Measurements from ENCODE around the gene LRRC18.

The LRRC18 gene

DNA sequence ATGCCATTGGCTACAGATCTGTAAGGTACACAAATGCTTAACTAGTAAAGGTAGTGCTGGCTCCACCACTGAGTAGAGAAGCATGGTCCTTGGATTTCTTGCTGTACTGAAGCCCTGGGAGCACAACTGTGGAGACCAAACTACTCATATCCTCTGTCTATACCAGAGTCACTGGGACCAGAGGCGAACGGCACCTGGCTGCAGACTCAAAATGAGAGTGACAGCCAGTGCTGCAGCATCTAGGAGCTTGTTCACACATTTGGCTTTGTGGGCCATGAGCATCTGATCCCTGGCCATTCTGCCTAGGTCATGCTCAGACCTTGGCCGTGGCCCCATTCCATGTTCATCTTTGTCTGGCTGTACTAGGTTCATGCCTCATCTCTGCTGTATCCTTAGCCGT is 31.9 kb downstream of the LRRC18 start:
- no peak for DNase-seq (ENCODE audit: low read depth)

DNA sequence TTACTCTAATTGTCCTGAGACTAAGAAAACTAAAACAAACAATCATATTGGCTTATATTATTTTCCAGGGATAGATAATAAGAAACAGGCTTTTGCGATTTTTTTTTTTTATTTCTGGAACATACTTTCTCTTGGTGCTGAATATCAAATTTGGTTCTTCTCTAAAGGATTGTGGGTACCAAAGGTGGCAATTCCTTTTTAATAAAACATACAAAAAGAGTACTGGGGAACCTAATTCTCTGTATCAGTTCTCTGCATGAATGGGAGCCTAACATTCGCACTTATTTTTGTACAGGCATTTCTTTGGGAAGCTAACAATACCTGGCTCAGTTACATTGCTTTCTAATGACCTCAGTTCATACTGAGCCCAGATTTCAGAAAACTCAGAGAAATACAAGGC is 32.8 kb downstream of the LRRC18 start:
- no peak for DNase-seq (ENCODE audit: low read depth)

DNA sequence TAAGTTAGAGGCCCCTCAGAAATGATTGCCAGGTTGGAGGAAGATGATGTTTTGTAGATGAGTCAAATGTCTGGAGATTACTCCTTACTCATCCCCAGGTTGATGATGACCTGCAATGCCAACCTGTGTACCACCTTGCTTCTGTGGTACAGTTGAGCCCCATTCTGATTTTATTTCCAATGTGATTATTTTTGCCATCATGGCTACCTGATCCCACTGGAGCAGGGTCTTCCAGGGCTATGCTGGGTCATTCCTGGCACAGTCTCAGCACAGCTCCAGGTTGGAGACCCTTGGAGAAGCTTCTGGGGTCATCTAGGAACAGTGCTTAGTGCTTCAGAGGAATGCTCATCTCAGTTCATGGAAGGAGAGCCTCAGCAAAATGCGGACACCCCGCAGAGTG is 34.3 kb downstream of the LRRC18 start:
- no peak for DNase-seq (ENCODE audit: low read depth)

DNA sequence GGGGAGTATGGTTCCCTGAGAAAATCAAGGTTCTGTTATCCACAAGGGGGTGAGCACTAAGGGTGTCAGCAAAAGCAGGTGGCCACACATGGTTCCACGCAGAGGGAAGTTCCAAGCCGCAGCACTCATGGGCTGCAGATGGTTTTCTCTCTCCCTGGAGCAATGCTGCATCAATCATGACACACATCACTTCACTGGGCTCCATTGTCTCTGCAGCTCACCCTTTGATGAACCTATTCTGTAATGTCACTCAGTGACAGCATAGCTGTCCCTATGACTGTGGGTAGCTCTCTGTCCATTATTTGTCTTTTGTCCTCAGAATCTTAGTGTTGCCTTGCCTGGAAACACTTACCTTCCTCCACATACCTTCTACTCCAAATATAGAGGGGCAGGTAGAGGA is 34.8 kb downstream of the LRRC18 start:
- no peak for DNase-seq (ENCODE audit: low read depth)

DNA sequence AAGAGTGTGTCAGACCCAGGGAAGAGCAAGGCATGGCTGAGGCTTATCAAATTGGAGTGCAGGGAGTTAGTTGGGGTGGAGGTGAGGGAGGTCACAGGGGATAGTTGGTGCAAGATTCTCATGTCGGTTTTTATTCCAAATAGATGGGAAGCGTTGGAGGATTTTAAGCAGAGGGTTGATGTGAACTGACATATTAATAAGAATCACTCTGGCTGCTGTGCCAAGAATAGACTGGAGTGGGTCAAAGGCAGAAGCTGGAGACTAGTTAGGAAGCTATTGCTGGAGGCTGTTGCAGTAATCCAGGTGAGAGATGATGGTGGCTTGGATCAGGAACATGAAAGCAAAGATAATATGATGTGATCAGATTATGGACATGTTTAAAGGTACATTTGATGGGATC is 36.5 kb downstream of the LRRC18 start:
- DNase-seq (ENCODE audit: low read depth) = no peak

DNA sequence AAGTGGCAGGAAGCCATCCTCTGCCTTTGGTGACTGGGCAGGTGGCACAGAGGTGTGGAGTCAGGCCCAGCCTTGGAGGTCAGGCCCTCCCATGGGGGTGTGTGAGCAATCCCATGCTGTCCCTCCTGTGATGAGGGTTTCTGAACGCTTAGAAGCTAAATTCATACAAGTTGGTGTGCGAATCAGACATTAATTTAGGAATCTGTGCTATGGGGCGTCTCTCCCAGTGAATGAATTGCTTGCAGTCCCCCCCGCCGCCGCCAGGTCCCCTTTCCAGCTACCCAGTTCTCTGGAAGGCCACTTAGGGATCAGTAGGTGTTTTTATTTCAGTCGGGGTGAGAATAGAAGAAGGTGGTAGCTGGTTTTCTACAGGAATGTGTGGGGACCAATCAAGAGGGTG is 37.5 kb downstream of the LRRC18 start:
- no peak for DNase-seq (ENCODE audit: low read depth)

DNA sequence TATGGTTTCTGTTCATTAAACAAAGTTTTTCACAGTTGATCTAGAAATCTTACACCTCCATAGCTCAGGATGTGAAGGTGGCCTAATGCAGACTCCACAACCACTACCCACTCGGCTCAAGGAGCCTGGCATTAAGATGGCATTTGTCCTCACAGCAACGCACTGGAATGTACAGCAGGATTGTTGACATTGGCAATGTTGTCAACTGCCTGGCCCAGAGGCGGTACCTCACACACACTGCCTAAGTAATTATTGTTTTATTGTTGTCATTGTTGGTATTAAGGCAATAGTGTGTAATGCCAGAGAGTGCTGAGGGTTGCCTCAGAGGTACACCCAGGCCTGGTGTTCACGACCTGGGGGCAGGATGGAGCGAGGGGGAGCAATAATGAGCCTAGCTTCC is 38.3 kb downstream of the LRRC18 start:
- DNase-seq (ENCODE audit: low read depth) = no peak

DNA sequence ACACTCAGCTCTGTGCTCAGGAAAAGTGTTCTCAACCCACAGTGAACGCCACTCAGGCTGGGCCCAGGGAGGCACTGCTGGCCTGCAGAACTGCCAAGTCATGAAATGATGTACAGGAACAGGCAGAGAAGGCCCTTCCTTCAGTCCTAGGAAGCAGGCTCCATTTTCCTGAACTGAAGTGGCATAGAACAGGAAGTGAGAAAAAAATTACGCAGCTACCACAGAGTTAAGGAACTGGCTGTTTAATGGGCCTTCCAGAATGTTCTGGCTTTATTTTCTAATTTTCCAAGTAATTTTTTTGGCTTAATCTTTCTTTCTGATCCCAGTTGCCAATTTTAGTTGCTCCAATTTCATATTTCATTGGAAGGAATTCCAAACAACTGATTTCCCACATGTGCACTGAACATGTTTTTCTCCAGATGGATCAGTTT is 39.3 kb downstream of the LRRC18 start:
- DNase-seq (ENCODE audit: low read depth) = no peak

DNA sequence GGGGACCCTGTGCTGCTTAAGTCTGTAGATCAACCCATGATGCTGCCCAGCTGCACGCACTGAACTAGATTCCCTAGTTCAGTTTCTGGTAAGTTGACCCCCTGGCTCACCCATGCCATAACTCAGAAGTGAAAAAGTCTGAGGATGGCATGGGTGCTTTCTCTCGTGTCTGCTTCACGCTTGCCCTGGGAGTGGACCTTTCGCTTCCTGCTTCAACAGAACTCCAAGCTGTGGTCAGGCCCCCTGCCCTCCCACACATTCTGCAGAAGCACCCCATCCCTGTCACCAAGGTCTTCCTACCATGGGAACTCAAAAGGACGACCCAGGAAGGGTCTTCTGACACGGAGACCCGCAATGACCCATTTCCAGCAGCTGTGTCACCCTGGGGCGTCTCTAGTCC is 39.9 kb downstream of the LRRC18 start:
- DNase-seq (ENCODE audit: low read depth) = no peak

DNA sequence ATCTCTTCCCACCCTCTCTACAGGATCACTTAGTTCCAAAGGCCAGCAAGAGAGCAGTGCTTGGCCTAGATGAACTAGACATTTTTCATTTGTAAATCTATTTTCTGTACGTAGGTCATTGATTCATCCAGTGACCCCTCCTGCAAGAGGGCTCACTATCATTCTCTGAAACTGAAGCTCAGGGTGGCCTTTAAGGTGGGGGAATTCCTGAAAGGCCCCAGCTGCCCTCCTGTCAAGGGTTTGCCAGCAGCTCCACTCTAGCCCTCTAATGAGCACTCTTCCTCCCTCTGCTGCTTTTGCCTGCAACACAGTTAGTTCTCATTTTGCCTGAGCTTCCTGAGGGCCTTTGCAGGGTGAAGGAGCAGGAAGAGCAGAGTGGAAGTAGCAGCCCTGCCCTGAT is 41.2 kb downstream of the LRRC18 start:
- DNase-seq (ENCODE audit: low read depth) = no peak

DNA sequence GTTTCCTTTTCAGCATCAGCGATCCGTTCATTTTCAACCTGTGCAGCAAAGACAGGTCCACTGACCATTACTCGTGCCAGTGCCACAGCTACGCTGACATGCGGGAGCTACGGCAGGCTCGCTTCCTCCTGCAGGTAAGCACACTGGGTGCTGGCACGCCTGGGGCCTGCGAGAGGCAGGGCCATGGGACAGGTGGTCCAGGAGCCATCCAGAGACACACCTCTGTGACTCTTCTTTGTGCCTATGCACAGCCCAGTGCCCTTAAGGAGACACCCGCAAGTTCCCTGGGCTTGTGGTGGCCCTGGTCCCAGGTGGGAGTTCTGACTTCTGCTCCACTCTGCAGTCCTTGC is 42.2 kb downstream of the LRRC18 start:
- no peak for DNase-seq (ENCODE audit: low read depth)

DNA sequence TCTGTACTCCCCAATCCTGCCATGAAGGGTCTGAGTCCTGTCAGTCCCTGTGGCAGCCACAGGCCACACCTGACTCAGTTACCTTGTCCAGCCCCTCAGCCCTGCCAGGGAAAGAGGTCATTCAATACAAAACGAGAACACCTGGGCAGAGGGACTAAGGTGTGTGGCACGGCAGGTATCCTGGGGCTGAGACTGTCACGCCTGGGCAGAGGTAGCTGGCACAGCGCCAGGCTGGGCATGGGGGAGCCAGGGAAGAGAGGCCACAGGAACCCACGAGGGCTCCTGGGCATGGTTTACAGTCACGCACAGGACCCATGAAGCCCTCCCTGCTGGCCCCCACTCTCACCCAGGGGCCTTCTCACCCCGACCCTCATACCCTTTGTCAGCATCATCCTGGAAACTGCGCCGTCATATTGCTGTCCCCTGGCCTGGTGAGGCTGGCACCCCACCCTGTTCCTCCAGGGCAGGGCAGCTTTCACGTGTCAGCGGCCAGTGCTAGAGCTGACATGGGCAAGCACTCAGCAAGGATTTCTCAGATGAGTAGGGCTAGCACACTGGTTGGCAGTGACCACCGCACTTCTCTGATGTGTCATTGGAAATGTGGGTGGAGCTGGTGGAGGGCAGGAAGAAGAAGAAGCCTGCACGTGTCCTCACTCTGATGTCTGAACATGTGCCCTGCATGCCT is 42.7 kb downstream of the LRRC18 start:
- DNase-seq (ENCODE audit: low read depth) = peak; percentile 3

DNA sequence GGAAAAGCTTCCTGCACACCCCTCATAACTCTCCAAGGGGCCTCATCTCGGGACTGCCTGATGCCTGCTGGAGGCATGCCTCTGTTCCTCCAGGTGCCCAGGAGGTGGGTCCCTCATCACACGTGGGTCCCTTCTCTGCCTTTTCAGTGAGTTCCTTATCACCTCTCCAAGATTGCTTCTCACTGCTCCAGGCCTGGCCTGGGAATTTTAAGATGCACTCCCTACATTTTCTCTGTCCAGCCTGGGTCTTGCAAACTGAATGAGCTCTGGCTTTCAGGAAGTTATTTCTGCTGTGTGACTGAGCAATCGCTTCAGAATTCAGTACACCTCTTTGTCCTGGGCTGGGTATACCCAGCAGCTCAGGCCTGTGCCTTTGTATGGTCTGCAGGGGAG is 43.8 kb downstream of the LRRC18 start:
- no peak for DNase-seq (ENCODE audit: low read depth)

DNA sequence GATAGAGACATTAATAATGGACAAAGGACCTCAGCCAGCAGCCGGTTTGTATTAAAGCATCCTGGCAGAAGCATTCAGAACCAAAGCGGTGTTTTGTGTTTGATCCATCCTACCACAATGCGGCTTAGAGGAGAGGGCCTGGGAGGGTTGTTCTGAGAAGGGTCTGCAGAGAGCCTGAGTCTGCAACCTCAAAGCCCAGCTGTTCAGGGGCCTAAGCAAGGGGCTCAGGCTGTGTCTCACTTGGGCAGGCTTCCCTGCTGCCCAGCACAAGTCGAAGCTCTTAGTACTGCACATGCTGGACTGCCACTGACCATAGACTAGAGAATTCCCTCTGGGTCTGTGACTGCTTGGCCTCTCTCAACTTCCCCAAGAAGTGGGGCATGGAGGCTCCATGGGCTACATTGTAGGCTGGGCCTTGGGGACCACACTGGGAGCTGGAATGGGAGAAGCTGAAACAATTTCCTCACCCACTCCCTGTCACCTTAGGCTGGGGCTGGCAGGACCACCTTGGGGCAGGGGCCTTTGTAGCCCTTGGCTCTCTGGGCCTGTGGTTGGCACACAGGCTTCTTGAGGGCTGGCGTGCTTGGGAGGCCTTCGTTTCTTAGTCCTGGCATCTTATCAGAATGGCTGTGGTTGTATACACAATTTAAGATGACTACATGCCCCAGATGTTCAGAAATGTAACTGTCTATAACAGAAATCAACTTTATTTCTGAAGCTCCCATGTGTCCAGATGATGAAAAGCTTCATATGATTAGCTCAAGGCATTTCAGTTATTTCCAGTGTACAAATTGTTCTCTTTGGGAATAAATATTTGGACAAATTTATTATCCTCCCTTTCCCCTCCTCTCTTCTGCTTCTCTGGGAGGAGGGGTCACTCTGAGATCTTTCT is 44.5 kb downstream of the LRRC18 start:
- DNase-seq (ENCODE audit: low read depth) = no peak

DNA sequence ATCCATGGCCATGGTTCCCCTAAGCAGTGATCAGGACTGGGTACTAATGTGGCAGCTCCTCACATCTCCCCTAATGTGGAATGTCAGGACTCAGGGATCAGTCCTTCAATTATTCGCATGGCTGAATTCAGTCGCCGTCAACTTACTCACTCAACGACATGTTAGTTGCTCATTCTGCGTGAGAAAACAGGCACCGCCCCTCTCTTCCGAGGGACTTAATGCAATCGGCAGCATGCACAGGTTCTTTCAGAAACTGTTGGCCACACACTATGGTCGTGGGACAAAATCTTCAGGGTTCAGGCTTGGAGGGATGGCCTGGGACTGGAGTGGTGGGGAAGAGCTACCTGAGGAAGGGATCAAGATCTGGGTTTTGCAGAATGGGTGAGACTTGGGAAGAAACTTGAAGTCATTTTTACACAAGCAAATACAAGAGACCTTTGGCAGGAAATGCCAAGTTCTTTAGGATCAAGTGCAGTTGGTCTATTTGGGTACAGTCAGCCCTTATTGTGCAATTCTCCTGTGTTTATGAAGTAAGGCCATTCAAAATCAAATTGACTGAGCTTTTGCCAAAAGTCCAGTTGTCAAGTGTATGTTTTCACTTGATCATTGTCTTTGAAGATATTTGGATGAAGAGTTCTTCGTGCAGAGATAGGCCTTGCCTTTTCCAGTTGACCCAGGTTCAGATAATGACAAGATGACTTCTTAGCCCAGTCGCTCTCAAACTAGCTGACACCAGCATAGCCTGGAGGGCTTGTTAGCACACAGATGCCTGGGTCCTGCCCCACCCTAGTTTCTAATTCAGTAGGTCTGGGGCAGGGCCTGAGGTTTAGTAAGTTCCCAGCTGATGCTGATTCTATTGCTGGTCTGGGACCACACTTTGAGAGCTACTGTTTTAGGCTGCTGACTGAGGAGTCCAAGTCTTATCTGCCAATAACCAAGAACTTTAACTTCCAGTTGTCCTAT is 48.5 kb downstream of the LRRC18 start:
- DNase-seq (ENCODE audit: low read depth) = no peak

DNA sequence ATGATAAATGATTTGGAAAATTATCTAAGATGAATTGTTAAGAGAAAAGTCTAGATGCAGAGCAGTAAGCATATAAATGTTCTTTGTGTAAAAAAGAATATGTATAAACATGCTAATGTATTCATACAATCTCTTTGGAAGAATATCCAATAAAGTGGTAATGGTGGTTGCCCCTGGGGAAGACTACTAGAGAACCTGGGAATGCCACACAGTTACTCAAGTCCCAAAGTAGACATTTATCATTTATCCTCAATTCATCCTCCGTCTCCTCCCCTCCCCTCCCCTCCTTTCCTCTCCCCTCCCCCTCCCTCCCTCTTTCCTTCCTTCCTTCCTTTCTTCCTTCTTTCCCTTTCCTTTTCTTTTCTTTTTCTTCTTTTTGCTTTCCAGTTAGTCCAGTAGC is 51.7 kb downstream of the LRRC18 start:
- no peak for DNase-seq (ENCODE audit: low read depth)

DNA sequence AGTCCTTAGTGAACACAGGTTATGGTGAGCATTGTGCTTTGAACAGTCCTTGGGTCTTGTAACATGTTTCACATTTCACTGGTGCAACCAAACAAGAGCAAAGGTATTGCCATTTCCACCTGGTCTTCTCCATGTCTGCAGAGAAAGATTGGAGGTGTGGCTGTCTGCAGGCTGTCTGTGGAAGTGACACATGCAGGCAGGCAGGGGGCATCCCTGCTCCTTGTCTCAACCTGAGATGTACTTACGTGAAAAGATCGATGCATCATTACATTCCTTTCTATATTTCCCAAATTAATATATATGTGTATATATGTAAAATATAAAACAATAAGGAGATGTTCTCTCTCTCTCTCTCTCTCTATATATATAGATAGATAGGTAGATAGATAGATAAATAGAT is 54.3 kb downstream of the LRRC18 start:
- DNase-seq (ENCODE audit: low read depth) = peak; percentile 6

DNA sequence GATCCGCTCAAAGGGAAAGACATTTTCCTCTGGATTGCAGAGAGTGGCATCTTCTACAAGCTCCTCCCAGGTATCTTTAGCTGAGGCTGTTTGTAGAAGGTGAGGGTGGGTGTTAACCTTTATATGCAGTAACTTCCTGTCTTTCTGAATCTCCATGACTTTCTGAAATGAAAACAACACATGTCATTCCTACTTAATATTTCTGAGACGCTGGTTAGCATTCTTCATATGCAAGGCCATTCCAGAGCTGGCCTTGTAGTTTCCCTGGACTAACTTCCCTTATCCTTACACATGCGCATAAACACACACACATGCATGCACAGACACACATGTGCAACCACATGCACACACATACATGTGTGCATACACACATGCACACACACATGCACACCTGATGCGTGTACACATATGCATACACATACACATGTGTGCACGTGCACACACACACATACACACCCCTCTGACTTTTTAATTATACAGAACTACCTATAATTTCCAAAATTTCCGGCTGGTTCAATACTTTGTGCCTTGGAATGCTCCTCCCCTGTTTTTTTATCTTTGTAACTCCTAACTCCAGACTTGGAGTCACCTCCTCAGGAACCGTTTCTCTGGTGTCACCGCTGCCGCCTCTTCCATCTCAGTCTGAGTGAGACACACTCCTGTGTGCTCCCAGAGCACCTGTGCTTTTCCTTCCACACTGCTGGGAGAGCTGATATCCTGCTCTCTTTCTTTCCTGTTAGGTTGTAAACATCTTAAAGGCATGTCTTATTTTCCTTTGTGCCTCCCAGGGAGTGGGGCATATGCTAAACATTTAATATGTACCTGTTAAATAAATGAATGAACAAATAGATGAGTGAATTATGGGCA is 55.2 kb downstream of the LRRC18 start:
- DNase-seq (ENCODE audit: low read depth) = no peak

DNA sequence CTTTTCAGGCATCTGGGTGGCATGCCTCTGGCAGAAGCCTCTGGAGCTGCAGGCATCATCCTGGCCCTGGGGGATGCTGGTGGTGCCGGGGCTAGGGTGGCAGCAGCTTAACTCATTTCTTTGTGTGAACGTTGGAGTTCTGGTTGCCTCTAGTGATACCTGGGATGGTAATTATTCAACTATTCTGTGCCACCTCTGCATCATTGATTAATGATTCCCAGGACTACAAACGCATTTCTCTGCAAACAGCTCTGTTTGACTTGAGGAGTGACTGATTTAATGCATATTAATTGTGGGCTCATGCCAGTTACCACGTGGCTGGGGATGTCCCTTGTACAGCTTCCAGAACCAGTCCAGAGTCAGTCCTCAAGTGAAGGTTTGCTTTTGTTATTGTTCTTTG is 55.9 kb downstream of the LRRC18 start:
- no peak for DNase-seq (ENCODE audit: low read depth)

DNA sequence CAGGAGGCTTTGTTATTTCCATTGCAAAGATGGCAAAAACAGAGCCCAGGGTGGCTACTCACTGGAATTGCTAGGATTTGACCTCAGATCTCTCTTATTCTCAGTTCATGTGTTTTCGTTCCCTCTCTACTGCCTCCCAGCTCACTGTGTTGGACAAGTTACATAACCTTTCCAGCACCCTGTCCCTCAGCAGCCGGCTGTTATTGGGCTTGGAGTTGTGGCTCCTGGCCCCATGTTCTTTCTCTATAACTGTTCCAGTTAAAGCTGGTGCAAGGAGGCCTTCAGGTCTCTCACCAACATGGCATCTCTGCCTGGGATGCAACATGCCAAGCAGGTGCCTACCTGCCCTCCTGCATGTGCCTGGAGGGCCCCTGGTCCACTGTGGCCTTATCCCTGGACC is 56.8 kb downstream of the LRRC18 start:
- DNase-seq (ENCODE audit: low read depth) = no peak

DNA sequence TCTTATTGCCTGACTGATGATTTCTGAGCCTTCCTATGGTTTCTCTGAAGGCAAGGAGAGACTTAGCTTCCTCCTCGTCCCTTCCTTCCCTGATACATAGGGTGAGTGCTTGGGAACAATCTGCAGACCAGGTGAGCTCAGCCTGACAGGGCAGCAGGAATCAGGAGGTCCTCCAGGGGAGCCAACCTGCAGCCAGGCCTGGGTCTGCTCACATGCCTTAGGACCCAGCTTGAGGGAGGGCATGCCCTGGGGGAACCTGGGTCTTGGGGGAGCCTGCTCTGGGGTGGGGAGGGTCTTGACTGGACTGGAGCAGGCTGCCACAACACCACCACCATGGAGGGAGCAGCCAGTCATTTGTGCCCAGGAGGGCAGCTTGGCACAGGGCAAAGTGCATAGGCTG is 57.7 kb downstream of the LRRC18 start:
- no peak for DNase-seq (ENCODE audit: low read depth)
